GM13977 (cell line): ENCODE data around the gene NOD1.

Experiments
- DNase-seq: peaks from one replicate; pipeline ENCODE4 v3.0.0; 2012; ENCODE audit warnings: low spot score
- in situ Hi-C: fragments of 300-500 bp; cut with MboI; formaldehyde crosslinking; loops from one replicate; pipeline ENCODE4 v1.12.0; 2022; ENCODE audit warnings: low sequenced_read_pairs, low pct_unique_long_range_greater_than_20kb, mixed read lengths, inconsistent platforms; ENCODE audit not compliant: unreplicated experiment
- TF ChIP-seq, protein P1 (sequence below): IDR thresholded peaks from 2 replicates; pipeline ENCODE4 v1.5.1; 2012; ENCODE audit warnings: mild to moderate bottlenecking, control low read depth; ENCODE audit not compliant: insufficient read depth; ENCODE audit errors: extremely low read depth, missing control alignments

The NOD1 gene

DNA sequence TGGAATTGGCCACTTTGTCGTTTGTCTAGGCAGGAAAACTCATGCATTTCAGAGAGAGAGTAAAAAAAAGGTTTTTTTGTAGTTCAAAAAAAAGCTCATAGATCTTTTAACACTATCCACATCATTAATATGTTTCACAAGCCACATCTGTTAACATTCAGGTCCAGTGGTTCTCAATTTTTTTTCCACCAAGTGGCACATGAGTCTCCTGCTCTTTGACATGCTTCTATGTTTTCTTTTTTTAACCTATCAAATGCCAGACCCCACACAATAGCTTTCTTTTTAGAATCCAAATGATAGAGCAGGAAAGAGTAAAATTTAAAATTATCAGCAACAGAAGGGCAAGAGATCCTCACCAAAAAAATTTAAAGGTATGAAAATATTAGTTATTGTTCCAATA lies 20.3 kb downstream of the NOD1 start:
- TF ChIP-seq, protein P1, sequence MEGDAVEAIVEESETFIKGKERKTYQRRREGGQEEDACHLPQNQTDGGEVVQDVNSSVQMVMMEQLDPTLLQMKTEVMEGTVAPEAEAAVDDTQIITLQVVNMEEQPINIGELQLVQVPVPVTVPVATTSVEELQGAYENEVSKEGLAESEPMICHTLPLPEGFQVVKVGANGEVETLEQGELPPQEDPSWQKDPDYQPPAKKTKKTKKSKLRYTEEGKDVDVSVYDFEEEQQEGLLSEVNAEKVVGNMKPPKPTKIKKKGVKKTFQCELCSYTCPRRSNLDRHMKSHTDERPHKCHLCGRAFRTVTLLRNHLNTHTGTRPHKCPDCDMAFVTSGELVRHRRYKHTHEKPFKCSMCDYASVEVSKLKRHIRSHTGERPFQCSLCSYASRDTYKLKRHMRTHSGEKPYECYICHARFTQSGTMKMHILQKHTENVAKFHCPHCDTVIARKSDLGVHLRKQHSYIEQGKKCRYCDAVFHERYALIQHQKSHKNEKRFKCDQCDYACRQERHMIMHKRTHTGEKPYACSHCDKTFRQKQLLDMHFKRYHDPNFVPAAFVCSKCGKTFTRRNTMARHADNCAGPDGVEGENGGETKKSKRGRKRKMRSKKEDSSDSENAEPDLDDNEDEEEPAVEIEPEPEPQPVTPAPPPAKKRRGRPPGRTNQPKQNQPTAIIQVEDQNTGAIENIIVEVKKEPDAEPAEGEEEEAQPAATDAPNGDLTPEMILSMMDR: no peak
- DNase-seq: no peak
- in situ Hi-C loops: no loop called here

DNA sequence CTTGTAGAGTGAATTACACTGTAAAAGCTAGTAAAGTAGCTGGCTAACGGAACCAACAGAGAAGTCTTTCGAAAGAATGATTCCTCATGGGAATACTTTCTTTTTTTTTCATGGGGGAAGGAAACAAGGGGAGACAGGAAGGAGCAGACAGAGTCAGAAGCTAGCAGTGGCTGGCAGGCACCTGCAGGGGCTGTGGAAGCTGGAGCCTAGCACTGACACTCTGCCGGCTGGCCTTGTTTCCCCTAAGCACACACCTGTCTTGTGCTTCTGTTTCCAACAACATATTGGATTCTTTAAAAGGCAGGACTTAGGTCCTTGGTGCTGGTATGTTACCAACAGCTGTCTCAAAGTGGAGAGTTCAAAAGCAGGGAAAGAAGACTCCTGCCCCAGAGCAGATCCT lies 24.7 kb downstream of the NOD1 start:
- TF ChIP-seq, protein P1: no peak
- DNase-seq: no peak
- in situ Hi-C loops: no loop called here

DNA sequence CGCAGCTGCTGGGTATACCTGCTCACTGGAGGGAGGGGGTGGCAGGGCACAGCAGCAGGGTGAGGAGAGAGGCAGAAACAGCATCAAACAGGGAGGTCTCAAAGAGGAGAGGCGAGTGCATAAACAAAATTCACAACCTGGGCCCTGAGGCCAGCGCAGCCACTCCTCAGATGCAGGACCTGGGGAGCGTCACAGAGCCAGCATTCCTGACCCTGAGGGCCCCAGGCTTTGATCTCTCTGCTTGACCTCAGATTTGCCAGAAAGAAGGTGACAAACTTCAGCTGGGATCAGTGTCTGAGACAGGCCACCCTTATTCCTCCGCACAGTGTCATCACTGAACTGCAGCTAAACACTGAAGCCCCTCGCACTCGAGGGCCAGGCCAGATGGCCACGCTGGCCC lies 25.6 kb downstream of the NOD1 start:
- in situ Hi-C loops: no loop called here

DNA sequence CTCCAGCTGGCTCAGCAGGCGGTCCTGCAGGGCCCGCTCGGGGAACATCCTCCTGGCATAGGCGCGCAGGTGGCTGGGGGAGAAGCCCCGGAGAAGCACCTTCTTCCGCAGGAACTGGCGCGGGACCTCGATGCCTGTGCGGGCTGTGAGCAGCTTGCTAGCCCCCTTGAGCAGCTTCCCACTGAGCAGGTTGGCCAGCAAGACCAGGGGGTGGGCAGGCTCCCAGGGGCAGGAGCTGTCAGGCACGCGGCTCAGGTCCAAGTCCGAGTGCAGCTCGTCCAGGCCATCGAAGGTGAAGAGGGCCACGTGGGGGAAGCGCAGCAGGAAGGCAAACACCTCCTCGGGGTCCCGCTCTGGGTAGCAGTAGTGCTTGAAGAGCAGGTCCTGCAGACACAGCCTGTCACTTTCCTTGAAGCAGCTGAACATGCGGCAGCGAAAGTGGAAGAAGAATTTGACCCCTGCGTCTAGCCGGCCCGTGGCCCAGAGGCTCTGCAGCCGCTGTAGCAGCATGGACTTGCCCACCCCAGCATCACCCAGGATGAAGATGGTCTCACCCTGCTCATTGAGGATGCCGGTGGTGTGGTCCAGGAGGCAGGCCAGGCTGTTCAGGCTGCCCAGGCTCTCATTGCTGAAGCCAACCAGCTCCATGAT lies 26.2 kb downstream of the NOD1 start:
- no peak for DNase-seq
- TF ChIP-seq, protein P1: no peak
- in situ Hi-C loops: no loop called here

More for the DNA sequence above, 25.6 kb downstream of the NOD1 start:
- TF ChIP-seq, protein P1: no peak
- no peak for DNase-seq

DNA sequence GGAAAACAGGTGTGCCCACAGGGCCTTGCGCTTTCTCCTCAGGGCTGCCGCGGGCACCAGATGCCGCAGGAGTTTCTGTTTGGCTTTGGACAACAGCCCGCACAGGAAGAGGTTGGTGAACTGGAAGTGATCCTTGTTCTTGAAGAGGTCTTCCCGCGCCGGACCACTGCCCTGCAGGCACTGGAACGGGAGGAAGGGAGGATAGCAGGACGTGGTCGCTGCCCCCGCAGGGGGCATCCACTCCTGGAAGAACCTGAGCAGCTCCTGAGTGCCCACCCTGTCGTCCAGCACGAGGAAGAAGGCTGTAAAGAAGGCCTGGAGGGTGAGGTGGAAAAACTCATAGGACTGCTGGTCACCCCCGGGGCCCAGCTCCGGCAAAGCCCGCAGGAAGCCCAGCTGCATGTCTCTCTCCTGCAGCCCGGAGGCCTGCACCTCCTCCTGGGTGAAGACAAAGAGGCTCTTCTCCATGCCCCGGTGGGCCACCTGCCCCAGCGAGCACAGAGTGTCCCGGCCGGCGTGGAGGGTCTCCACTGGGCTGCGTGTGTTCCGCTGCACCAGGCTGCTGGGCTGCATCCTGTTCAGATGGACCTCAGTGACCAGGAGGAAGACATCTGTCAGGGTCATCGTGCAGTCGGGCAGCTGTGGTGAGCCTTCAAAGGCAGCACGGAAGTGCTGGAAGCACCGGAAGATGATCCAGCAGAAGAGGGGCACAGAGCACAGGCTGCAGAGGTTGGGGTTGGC lies 26.9 kb downstream of the NOD1 start:
- in situ Hi-C loops: no loop called here
- TF ChIP-seq, protein P1: no peak
- no peak for DNase-seq

DNA sequence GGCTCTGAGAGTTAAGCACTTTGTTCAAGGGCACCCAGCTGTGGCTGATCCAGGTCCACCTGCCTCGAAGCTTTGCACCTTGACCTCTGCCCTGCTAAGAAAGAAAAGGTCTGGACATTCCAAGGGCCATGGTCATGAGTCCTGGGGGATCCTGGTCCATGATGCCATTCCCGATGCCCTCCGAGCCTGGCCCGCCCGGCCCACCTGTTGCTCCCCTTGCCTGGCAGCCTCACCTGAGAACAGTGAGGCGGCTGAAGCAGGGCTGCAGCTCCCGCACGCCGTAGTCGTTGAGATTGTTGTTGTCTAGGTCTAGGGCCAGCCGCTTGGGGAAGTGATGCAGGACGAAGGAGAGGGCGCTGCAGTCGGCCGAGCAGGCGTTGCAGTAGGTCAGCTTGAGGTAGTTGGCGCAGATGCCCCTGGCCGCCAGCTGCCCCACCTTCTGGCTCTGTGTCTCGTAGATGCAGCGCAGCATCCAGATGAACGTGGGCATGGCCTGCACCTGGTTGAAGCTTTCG lies 27.5 kb downstream of the NOD1 start:
- TF ChIP-seq, protein P1: no peak
- in situ Hi-C loops: no loop called here

More for the DNA sequence above, 27.5 kb downstream of the NOD1 start:
- no peak for DNase-seq
